A549 (cell line): Measurements from ENCODE around the gene CTNNA1.

ENCODE experiments used
- CBX2 ChIP-seq: fragments of 200-600 bp; sonication (generic); IDR thresholded peaks from 2 replicates; pipeline ENCODE4 v1.6.1; 2016; ENCODE audit warnings: low read depth, mild to moderate bottlenecking, borderline replicate concordance
- HOXA7 ChIP-seq: fragments of 250-450 bp; sonication (Bioruptor Pico); IDR thresholded peaks from 2 replicates; pipeline ENCODE4 v1.5.0; 2020; ENCODE audit warnings: mild to moderate bottlenecking, moderate library complexity
- RCOR1 ChIP-seq: fragments of 150-350 bp; IDR thresholded peaks from 2 replicates; pipeline ENCODE4 v1.6.1; 2014; ENCODE audit warnings: antibody characterized with exemption, low read length, low read depth
- TF ChIP-seq, protein P1 (sequence below): IDR thresholded peaks from 2 replicates; pipeline ENCODE4 v1.6.1; 2012; ENCODE audit warnings: low read depth, borderline replicate concordance

- TF ChIP-seq RCOR1: no peak
- no peak for TF ChIP-seq HOXA7
- TF ChIP-seq CBX2: no peak
- TF ChIP-seq, protein P1, sequence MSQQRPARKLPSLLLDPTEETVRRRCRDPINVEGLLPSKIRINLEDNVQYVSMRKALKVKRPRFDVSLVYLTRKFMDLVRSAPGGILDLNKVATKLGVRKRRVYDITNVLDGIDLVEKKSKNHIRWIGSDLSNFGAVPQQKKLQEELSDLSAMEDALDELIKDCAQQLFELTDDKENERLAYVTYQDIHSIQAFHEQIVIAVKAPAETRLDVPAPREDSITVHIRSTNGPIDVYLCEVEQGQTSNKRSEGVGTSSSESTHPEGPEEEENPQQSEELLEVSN: no peak
These were observed 196.0 kb downstream of the CTNNA1 start for GRCh38 chr5:138949223-138949574.
